Sciatic nerve (tissue), 2 donors: ENCODE measurements around the gene PAMR1. TPM values are rescaled to one million over a fixed set of nuclear protein-coding genes. Genes with fewer than 3 reads are reported as not detected.

Experiments used
- ATAC-seq: fragments of 200-7000 bp; cut with Tn5 transposase; one replicate; pipeline ENCODE4 v1.9.1; 2020; ENCODE audit warnings: mild to moderate bottlenecking, moderate library complexity
- DNase-seq: peaks from one replicate; pipeline ENCODE4 v3.0.0-alpha.2; 2020; ENCODE audit warnings: low spot score
- intact Hi-C: fragments of 100-400 bp; cut with DNase I; formaldehyde crosslinking; loops from one replicate; pipeline ENCODE4 v1.14.2; 2022
- total RNA-seq: library from RNA; stranded (reverse); fragmentation: NEBNext Ultra II Directional; extraction: Animal tissue kit (Norgen Biotek cat#: 25700); gene quantifications from one replicate; pipeline ENCODE4 v1.2.1, GENCODE V29; 2021
- donor health status: DM: no; HTN: no; CAD: no.
- donor health status: DM: no; HTN: no; CAD: no.

Gene PAMR1
- total RNA-seq, 1 donor from 2014 or later = 15.6 TPM

DNA sequence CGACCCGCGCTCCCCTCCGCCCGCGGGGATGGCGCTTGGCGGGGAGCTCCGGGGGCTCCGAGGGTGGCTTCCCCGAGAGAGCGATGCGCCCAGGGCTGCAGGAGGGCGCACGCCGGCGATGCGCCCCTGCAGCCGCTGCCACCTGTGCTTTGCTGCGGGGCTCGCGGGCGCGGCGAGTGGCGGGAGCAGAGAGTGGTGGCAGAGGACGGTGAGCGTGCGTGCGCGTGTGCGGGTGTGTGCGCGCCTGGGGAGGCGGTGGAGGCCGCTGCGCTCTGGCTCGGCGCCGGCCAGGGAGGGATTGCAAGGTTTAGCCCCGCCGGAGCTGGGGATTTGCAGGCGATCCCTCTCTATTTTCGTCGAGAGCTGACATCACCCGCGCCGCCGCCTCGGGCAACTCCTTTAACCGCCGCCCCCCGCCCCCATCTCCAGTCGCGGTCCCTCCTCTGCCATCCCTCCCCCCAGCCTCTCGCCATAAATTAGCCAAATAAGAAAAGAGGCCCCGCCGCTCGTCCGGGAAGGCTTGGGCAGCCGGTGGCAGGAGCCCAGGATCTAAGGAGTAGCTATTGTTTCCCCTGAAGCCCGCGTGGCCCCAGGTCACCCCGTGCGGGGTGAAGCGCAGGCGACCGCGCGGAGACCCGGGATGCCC lies 106.1 kb downstream of the PAMR1 start, which contains the start of gene SLC1A2:
TSS of gene SLC1A2 (minus strand) at position 375 of the 646 bp plus-strand sequence. CDS start 592 bp downstream, outside the sequence.
- ATAC-seq = peak; percentile 25
- DNase-seq = no peak
- intact Hi-C loops = no loop called here

- no peak for DNase-seq
- intact Hi-C loops = no loop called here
Measured at GRCh38 chr11:35418282-35419183, 106.9 kb downstream of the PAMR1 start.

DNA sequence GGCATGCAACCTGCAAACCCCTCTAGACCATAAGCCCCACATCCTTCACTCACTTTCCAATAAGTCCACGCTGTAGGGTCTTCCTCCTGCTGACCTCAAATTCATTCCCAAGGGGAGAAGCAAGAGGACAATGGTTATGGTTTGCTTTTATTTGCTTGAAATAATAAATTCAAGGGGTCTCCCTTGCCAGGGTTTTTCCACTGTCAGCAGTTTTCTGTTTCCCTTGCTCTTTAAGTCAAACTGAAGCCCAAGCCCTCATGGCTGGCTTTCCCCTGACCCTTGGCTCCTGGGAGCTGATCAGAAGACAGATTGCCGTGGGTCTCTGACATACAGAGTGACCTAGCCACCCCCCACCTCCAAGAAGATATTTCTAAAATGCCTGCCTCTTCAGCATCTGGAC lies 109.9 kb downstream of the PAMR1 start:
- no peak for DNase-seq
- ATAC-seq = no peak
- intact Hi-C loops = no loop called here

More at GRCh38 chr11:35418282-35419183, 106.9 kb downstream of the PAMR1 start:
- peak; percentile 25 for ATAC-seq

DNA sequence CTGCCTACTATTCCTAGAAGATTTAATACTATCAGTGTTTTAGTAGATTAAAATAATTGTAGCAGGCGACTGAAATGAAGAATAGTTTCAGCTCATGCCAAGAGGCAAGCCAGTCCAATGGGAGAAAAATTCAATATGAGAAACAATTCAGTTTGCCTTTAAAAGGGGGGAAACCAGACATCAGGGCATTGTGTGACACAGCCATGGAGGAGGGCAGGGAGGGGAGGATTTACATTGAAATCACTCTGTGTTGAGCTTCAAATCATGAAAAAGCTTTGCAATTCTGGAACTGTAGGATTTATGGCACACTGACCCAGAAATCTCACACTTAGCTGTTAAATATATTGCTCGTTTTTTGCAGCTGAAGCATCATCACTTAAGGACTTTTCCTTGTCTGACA lies 110.6 kb downstream of the PAMR1 start:
- DNase-seq (no peak), ATAC-seq (no peak)
- intact Hi-C loops = no loop called here

GRCh38 chr11:35414311-35414710 lies 111.1 kb downstream of the PAMR1 start:
- DNase-seq (no peak), ATAC-seq (no peak)
- intact Hi-C loops = no loop called here

GRCh38 chr11:35413598-35413997 lies 111.8 kb downstream of the PAMR1 start:
- ATAC-seq = no peak
- no peak for DNase-seq
- intact Hi-C loops = no loop called here

DNA sequence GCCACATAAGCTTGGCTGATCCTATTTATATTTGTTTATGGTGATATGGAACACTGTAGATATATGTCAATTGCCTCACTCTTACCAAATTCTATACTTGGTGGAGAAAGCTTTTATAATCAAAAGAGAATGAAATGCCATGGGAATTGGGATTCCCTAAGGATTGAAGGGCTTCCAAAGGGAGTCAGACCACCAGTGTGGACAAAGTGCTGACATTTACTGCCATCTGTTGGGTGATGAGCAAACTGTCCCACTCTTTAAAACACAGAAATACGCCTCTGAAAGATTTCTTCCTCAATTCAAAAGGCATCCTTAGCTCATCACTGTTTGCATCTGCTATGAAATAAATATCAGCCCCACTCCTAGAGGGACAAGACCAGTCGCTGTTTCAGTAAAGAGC lies 113.1 kb downstream of the PAMR1 start:
- no peak for DNase-seq

GRCh38 chr11:35407041-35407440 lies 118.4 kb downstream of the PAMR1 start:
- intact Hi-C loops = no loop called here
- ATAC-seq = no peak
- DNase-seq = no peak

More for the DNA sequence above, 113.1 kb downstream of the PAMR1 start:
- intact Hi-C loops = no loop called here
- no peak for ATAC-seq

- ATAC-seq (peak; percentile 30), DNase-seq (no peak)
- intact Hi-C loops = no loop called here
Measured at GRCh38 chr11:35404388-35404775, 121.0 kb downstream of the PAMR1 start.

DNA sequence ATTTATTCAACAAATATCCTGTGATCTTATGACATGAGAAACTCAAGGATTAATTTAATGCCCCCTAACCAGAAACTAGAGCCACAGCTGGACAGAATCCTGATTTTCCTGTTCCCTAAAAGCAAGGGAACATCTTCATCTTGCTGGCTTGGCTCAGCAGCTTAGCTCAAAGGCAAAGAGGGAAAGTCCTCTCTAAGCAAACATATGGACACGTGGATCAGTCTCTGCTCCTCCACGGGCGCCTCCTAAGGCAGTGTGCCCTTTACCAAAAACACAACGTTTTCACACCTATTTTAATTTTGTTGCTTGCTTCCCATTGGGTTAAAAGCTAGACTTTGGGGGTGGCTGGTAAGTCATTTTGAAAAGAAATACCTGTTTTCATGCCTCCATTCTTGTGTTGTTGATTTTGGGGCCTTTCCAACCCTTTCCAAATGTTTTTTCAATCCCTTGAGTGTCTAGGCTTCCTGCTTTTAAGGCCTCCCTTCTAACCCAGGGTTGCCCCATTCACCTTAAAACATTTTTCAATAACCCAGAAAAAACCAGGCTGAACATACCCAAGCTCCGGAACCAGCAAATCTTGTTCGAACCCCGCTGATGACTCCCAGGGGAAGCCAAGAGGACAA lies 121.5 kb downstream of the PAMR1 start:
- ATAC-seq = no peak
- intact Hi-C loops = no loop called here
- no peak for DNase-seq

DNA sequence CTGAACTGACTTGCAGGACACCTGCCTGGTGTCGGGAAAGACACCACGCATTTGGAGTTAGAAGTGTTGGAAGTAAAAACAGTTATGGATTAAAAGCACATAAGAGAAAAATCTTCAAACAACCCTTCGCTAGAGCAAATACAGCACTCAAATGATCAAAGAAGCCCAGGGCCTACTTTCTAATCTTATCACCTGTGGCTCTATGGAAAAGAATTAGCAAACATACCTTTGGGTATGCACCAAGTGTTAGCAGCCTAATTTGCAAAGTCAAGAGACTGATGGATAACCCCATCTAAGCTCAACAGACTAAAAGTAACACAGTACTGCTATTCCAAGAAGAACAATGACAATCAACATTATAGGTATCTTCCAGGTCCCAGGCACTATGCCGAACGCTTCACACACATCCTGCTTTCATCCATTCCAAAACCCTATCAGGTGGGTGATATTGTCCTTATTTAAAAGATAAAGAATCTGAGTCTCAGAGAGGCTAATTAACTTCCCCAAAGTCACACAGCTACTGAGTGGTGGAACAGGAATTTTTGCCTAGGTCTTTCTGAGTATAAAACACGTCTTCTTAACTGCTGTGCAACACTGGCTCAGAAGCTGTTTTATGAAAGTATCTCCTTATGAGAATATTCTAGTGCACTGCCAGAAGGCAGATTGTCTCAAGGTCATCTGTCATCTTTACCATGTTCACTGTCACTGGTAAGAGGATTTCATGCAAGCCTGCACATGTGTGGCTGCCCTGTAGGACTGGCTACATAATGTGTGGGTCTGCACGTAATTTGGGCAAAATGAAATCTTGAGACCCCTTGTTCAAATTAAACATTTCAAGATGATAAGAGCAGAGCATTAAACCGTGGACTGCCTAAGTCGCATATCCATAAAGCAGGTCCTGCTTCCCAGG lies 122.4 kb downstream of the PAMR1 start:
- ATAC-seq = no peak
- no peak for DNase-seq
- intact Hi-C loops = no loop called here

DNA sequence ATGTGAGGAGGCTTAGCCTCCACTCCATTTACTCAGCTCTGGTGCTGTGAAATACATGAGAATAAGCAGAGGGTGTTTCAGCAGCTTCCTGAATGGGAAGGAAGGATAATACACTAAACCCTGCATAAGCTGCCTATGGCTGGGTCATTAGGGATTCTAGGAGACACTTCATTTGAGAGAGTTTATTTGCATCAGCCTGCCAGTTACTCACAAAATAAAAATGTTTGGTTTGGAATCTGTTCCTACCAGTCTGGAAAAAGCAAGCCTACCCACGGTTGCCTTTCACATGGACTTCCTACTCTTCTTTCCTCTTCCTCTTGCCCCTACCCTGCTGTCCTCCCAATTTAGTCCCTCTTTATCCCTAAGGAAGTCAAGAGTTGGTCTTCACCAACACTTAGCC lies 126.5 kb downstream of the PAMR1 start:
- no peak for DNase-seq
- intact Hi-C loops = no loop called here
- no peak for ATAC-seq

GRCh38 chr11:35394941-35395340 lies 130.5 kb downstream of the PAMR1 start:
- no peak for ATAC-seq
- intact Hi-C loops = loop anchor here (5.0 kb wide), 1 partner anchor 468 kb away; no protein-coding TSS in a partner anchor
- DNase-seq = no peak

GRCh38 chr11:35393098-35393497 lies 132.3 kb downstream of the PAMR1 start:
- intact Hi-C loops = loop anchor here (5.0 kb wide), 1 partner anchor 466 kb away; no protein-coding TSS in a partner anchor
- no peak for DNase-seq
- ATAC-seq = no peak

GRCh38 chr11:35391922-35392688 lies 133.3 kb downstream of the PAMR1 start:
- ATAC-seq = peak; percentile 96
- intact Hi-C loops = loop anchor here (5.0 kb wide), 1 partner anchor 465 kb away; no protein-coding TSS in a partner anchor
- peak; percentile 93 for DNase-seq

DNA sequence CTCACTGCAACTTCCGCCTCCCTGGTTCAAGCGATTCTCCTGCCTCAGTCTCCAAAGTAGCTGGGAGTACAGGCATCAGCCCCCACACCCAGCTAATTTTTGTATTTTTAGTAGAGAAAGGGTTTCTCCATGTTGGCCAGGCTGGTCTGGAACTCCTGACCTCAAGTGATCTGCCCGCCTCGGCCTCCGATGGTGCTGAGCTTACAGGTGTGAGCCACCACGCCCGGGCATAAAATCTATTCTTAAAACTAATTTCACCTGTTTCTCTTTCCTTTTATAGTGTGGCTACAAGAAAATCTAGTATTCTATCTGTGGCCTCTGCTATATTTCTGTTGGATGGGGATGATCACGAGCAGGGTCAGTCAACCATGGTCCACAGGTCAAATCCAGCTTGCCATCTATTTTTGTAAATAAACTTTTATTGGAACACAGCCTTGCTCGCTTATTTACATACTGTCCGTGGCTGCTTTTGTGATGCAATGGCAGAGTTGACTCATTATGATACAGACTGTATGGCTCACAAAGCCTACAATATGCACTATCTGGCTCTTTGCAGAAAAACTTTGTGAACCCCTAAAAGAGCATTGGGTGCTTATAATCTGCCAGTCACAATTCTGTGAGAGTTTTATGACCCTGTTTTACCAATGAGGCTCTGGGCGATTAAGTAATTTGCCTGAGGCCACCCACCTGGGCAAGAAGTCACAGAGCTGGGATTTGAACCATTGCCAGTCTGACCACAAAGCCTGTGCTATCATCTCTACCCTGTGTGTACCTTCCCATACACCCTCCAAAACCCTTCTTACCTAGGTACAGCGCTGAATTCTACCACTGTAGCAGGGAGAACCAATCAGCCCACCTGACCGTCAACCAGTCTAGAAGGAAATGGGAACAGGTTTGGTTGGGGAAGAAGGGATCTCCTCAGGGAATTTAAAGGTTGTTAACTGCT lies 134.4 kb downstream of the PAMR1 start:
- intact Hi-C loops = loop anchor here (5.0 kb wide), 1 partner anchor 464 kb away; no protein-coding TSS in a partner anchor
- no peak for DNase-seq

More for the DNA sequence above, 134.4 kb downstream of the PAMR1 start:
- ATAC-seq = no peak
